Psoas muscle (tissue), 8 donors: ENCODE measurements around the gene COL4A2. TPM values are rescaled to one million over a fixed set of nuclear protein-coding genes. Genes with fewer than 3 reads are reported as not detected.

Experiments
- ATAC-seq, 4 donors: fragments of 200-7000 bp; cut with Tn5 transposase; one replicate each; pipeline ENCODE4 v1.9.1; 2020; ENCODE audit warnings: moderate library complexity in 3 of 4, mild to moderate bottlenecking in 2 of 4
- DNase-seq, 2 donors: peaks; one replicate each; pipeline ENCODE4 v3.0.0-alpha.2; 2020
- H3K27ac ChIP-seq: fragments of 200-600 bp; one replicate; pipeline ENCODE4 v1.8.0; 2022
- H3K27me3 ChIP-seq, 3 donors: fragments of 200-600 bp in 1 of 3; one replicate each; pipeline versions ENCODE4 v1.6.1 to v1.8.0; 2013 to 2022; ENCODE audit warnings: low read length in 2 of 3, mild to moderate bottlenecking in 2 of 3, moderate library complexity in 1 of 3; ENCODE audit not compliant: insufficient read depth in 3 of 3
- H3K36me3 ChIP-seq, 2 donors: fragments of 200-600 bp in 1 of 2; one replicate each; pipeline versions ENCODE4 v1.6.1 to v1.8.0; 2013 to 2022; ENCODE audit warnings: low read depth in 1 of 2, mild to moderate bottlenecking in 1 of 2, moderate library complexity in 1 of 2; ENCODE audit not compliant: insufficient read depth in 1 of 2
- H3K4me1 ChIP-seq: fragments of 200-600 bp; one replicate; pipeline ENCODE4 v1.8.0; 2022
- H3K4me3 ChIP-seq: fragments of 200-600 bp; one replicate; pipeline ENCODE4 v1.8.0; 2022; ENCODE audit warnings: mild to moderate bottlenecking
- H3K9me3 ChIP-seq: fragments of 200-600 bp; one replicate; pipeline ENCODE4 v1.8.0; 2022
- WGBS, 3 donors: extraction: QIAGEN DNeasy Blood & Tissue Kit; methylation state at CpG; one replicate each; pipeline versions ENCODE4 v1.1.6 to v1.1.7; 2013; 5-methylcytosine and 5-hydroxymethylcytosine counted together
- intact Hi-C, 2 donors: fragments of 100-400 bp; cut with DNase I; formaldehyde crosslinking; loops; one replicate each; pipeline versions ENCODE4 v1.11.0 to v1.14.2; 2022
- polyA plus RNA-seq, 3 donors: library from polyadenylated mRNA; stranded (reverse); fragments of 200-250 nt; gene quantifications; one replicate each; pipeline ENCODE4 v1.2.3, GENCODE V29; 2013
- total RNA-seq, 4 donors: library from RNA; stranded (reverse); fragmentation: NEBNext Ultra II Directional in 2 of 4; extraction: Animal tissue kit (Norgen Biotek cat#: 25700) in 2 of 4; gene quantifications; one replicate each; pipeline versions ENCODE4 v1.2.1 to v1.2.4, GENCODE V29; 2021 to 2023
- TF ChIP-seq, protein P1 (sequence below): fragments of 200-600 bp; IDR thresholded peaks from one replicate; pipeline ENCODE4 v1.8.0; 2022; ENCODE audit warnings: antibody characterized with exemption
- donor health status: healthy with polysubstance abuse.
- donor health status: DM: no; HTN: no; CAD: no; lungs with moderate emphysema.
- donor health status: Bipolar disorder and iron deficiency.
- donor health status: healthy.
- donor health status: DM: yes; HTN: yes; CAD: no.
- donor health status: DM: no; HTN: no; CAD: no.
- donor health status: DM: no; HTN: no; CAD: no.
- donor health status: DM: yes; HTN: yes; CAD: no.

COL4A2 gene
- total and polyA plus RNA-seq, 7 donors: 25.8 to 84.5 (median 57.8) TPM

DNA sequence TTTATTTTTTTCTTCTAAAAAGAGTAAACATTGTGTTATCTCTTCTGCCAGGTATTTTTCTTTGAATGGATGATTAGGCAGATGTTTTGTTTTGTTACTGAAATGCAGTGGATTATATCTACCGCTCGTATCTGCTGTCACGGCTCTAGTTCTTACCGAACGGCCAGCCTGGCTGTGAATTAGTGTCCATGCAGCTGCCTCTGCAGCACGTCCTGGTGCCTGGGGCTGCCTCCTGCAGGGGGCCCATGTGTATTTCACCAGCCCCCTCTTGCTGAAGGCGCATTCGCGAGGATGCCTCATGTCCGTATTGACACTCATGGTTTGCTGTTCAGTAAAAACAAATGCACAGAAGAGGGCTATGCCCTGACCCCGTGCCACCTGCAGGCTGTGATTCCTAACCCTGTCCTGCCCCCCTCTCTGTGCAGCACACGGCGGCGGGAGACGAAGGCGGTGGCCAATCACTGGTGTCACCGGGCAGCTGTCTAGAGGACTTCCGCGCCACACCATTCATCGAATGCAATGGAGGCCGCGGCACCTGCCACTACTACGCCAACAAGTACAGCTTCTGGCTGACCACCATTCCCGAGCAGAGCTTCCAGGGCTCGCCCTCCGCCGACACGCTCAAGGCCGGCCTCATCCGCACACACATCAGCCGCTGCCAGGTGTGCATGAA is 204.6 kb downstream of the COL4A2 start:
- Histone ChIP-seq H3K27ac (no peak overlapping the region), H3K9me3 (no peaks in the 10 kb centered on the region), H3K4me3 (no peak overlapping the region), H3K4me1 (peaks cover 14% of the 10 kb centered on the region), H3K36me3 (peaks cover 0 to 28% of the 10 kb centered on the region in 2 donors), H3K27me3 (no peaks in the 10 kb centered on the region)
- TF ChIP-seq, protein P1, sequence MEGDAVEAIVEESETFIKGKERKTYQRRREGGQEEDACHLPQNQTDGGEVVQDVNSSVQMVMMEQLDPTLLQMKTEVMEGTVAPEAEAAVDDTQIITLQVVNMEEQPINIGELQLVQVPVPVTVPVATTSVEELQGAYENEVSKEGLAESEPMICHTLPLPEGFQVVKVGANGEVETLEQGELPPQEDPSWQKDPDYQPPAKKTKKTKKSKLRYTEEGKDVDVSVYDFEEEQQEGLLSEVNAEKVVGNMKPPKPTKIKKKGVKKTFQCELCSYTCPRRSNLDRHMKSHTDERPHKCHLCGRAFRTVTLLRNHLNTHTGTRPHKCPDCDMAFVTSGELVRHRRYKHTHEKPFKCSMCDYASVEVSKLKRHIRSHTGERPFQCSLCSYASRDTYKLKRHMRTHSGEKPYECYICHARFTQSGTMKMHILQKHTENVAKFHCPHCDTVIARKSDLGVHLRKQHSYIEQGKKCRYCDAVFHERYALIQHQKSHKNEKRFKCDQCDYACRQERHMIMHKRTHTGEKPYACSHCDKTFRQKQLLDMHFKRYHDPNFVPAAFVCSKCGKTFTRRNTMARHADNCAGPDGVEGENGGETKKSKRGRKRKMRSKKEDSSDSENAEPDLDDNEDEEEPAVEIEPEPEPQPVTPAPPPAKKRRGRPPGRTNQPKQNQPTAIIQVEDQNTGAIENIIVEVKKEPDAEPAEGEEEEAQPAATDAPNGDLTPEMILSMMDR: no peak
- DNase-seq: no peak
- ATAC-seq: no peak
- intact Hi-C loops: no loop called here
- 92 to 95% (median 94%) methylated on average over 29 to 31 of the region's 31 CpGs for WGBS, 3 donors

DNA sequence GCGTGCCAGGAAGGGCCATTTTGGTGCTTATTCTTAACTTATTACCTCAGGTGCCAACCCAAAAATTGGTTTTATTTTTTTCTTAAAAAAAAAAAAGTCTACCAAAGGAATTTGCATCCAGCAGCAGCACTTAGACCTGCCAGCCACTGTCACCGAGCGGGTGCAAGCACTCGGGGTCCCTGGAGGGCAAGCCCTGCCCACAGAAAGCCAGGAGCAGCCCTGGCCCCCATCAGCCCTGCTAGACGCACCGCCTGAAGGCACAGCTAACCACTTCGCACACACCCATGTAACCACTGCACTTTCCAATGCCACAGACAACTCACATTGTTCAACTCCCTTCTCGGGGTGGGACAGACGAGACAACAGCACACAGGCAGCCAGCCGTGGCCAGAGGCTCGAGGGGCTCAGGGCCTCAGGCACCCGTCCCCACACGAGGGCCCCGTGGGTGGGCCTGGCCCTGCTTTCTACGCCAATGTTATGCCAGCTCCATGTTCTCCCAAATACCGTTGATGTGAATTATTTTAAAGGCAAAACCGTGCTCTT is 205.2 kb downstream of the COL4A2 start:
- Histone ChIP-seq H3K9me3 (no peaks in the 10 kb centered on the region), H3K27ac (no peak overlapping the region), H3K36me3 (peaks cover 0 to 24% of the 10 kb centered on the region in 2 donors), H3K27me3 (no peaks in the 10 kb centered on the region), H3K4me3 (no peak overlapping the region), H3K4me1 (peaks cover 8% of the 10 kb centered on the region)
- ATAC-seq: no peak
- 85 to 91% (median 90%) methylated on average over 17 of the region's 17 CpGs for WGBS, 3 donors
- intact Hi-C loops: no loop called here
- TF ChIP-seq, protein P1: no peak
- peak in 1 of 2 donors; percentile 46 for DNase-seq

DNA sequence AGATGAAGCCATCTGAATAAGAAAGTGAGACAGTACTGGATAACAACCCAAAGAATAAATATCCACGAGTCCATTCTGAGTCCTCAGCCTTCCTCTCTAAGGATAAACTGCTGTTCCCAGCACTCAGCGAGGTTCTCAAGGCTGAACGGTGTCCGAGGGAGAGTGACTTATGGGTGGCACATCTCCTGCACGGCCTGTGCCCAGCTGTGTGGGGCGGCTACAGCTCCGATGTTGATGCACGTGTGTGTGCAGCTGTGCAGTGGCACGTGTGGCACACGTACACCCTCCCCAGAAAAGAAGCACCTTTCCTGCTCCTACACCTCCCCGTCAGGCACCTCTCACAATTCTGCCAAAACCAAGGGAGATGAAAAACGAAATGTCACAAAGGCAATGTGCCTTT is 209.4 kb downstream of the COL4A2 start:
- Histone ChIP-seq H3K27me3 (no peaks in the 10 kb centered on the region), H3K9me3 (no peaks in the 10 kb centered on the region), H3K27ac (no peak overlapping the region), H3K4me3 (no peak overlapping the region), H3K4me1 (no peaks in the 10 kb centered on the region), H3K36me3 (peaks cover 0 to 10% of the 10 kb centered on the region in 2 donors)
- intact Hi-C loops: no loop called here
- ATAC-seq: no peak
- TF ChIP-seq, protein P1: no peak
- no peak for DNase-seq
- 45 to 62% (median 47%) methylated on average over 12 of the region's 12 CpGs for WGBS, 3 donors

DNA sequence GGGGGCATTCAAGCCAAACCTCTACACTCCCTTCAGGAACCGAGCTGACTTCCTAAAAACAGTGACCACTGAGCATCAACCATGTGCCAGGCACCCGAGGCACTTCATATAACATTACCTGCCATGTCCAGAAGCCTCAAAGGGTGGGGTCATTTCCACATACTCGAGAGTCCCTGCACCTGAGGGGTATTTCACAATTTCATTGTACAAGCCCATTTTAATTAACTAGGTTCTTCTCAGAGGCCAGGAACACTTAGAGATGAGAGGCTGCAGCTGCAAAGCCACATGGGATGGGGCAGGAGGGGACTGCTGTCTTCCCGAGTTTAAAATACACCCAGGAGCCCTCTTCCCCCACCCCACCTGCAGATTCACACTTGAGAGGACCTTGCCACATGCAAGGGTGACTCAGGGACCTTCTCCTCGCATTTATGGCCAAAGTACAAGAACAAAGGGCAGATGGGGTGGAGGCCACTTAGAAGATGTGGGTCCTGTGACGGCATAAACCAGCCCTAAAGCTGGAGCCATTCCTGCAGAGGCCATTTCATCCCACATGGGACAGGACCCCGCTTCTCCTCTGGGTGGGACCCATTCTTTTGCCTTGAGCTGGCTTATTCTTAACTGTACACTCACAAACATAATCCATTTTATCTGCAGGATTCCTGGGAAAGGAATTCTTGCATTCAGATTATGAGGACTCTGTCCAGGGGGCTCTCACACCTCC is 210.6 kb downstream of the COL4A2 start:
- no peaks in the 10 kb centered on the region for H3K4me1 ChIP-seq
- no peak overlapping the region for H3K4me3 ChIP-seq
- 65 to 70% (median 65%) methylated on average over 7 of the region's 7 CpGs for WGBS, 3 donors
- TF ChIP-seq, protein P1: no peak
- intact Hi-C loops: no loop called here
- DNase-seq: no peak
- H3K27me3 ChIP-seq: no peaks in the 10 kb centered on the region
- H3K36me3 ChIP-seq: peaks cover 0 to 5% of the 10 kb centered on the region in 2 donors
- ATAC-seq: no peak
- H3K27ac ChIP-seq: no peak overlapping the region
- no peaks in the 10 kb centered on the region for H3K9me3 ChIP-seq
